AG04450 (cell line): Measurements from ENCODE around the gene PDZD4. TPM values are rescaled to one million over a fixed set of nuclear protein-coding genes. Genes with fewer than 3 reads are reported as not detected.

Experiments used
- CTCF ChIA-PET: fragments of 300-600, 350-600 bp; formaldehyde crosslinking; extraction: SDS; loops from one replicate; lab custom pipeline; 2022; ENCODE audit warnings: antibody characterized with exemption, inconsistent platforms; lab: Charles Lee
- POLR2A ChIA-PET: fragments of 350-600 bp; formaldehyde crosslinking; extraction: SDS; loops from one replicate; lab custom pipeline; 2021; ENCODE audit warnings: antibody characterized with exemption, inconsistent platforms; lab: Yijun Ruan, JAX
- DNase-seq: peaks from one replicate; pipeline ENCODE4 v3.0.0-alpha.2; 2011; ENCODE audit warnings: low read depth, low spot score
- H3K27ac ChIP-seq: one replicate; pipeline ENCODE4 v1.5.1; 2012; ENCODE audit warnings: low read depth, low read length, control low read depth
- H3K27me3 ChIP-seq: one replicate; pipeline ENCODE4 v1.6.0; 2012; ENCODE audit warnings: low read length; ENCODE audit not compliant: control insufficient read depth, insufficient read depth
- H3K4me3 ChIP-seq: 2 replicates; pipeline ENCODE4 v1.5.1; 2011; ENCODE audit warnings: mild to moderate bottlenecking, low read depth, low read length, control low read depth
- H3K9me3 ChIP-seq: 2 replicates; pipeline ENCODE4 v1.5.1; 2012; ENCODE audit warnings: low read length; ENCODE audit not compliant: control insufficient read depth, insufficient read depth
- CTCF ChIP-seq: IDR thresholded peaks from 2 replicates; pipeline ENCODE4 v1.5.1; 2011; ENCODE audit warnings: low read depth, low read length, control low read depth, inconsistent platforms
- polyA plus RNA-seq: library from polyadenylated mRNA; depleted of rRNA; stranded (reverse); fragments of >200 nt; gene quantifications from 2 replicates; pipeline ENCODE4 v1.2.3, GENCODE V29; 2011

Gene PDZD4
- polyA plus RNA-seq, 1 experiment = 0.04 TPM

DNA sequence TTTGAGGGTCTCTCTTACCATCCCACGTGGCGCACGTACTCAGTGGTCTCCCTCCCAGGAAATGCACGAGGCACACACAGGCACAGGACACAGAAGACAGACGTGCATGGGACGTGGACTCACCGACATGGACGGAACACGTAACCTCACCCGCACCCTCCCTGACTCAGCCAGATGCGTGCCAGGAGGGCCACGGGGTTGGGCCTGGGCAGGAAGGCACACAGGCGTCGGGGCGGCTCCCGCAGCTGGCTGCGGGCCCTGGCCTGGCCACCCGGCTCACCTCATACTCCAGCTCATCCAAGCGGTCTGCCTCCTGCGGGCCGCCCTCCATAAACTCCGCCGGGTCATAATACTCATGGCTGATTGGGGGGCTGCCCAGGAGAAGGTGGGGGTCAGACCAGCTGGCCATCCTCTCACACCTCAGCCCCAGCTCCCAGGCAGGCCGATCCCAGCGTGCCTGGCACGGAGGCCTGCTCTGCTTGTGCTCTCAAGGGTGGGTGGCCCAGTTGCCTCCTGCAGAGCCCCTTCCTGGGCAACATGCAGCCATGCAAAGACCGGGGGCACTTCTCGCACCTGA, 23.3 kb downstream of the PDZD4 start:
- no peak for TF ChIP-seq CTCF

GRCh38 chrX:153805436-153805835, 24.9 kb downstream of the PDZD4 start:
- Histone ChIP-seq H3K27me3 (peaks cover 2% of the 10 kb centered on the region), H3K4me3 (no peak overlapping the region), H3K27ac (no peak overlapping the region), H3K9me3 (no peaks in the 10 kb centered on the region)
- POLR2A ChIA-PET = no interaction called here
- TF ChIP-seq CTCF = no peak
- no peak for DNase-seq
- CTCF ChIA-PET = no interaction called here

More for the DNA sequence above, 23.3 kb downstream of the PDZD4 start:
- Histone ChIP-seq H3K4me3 (no peak overlapping the region), H3K27ac (no peak overlapping the region), H3K9me3 (no peaks in the 10 kb centered on the region), H3K27me3 (peaks cover 2% of the 10 kb centered on the region)
- no peak for DNase-seq
- ChIA-PET POLR2A (no interaction called here), CTCF (no interaction called here)

DNA sequence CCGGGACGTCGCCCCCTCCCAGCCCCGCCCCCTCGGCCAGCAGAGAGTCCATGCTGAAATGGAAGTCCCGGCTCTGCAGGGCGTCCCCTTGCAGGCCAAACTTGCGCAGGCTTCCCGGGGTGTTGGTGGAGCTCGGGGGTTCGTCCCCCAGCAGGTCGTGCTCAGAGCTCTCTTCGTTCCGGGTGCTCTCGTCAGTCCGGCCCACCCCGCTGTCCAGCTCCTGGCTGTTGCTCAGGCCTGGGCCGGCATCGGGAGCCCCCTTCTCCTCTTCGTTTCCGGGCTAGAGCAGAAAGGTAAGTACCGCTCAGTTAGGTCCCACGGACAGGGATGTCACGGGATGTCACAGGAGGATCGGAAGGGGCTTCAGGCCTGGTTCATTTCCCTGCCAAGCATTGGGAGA, 25.7 kb downstream of the PDZD4 start:
- Histone ChIP-seq H3K27me3 (peaks cover 2% of the 10 kb centered on the region), H3K4me3 (no peak overlapping the region), H3K9me3 (no peaks in the 10 kb centered on the region), H3K27ac (no peak overlapping the region)
- DNase-seq = no peak
- ChIA-PET POLR2A (no interaction called here), CTCF (no interaction called here)
- TF ChIP-seq CTCF = no peak

GRCh38 chrX:153804100-153804595, 26.2 kb downstream of the PDZD4 start:
- POLR2A ChIA-PET = no interaction called here

More at GRCh38 chrX:153804100-153804595, 26.2 kb downstream of the PDZD4 start:
- no peak for DNase-seq
- Histone ChIP-seq H3K27me3 (peaks cover 2% of the 10 kb centered on the region), H3K27ac (no peak overlapping the region), H3K4me3 (no peak overlapping the region), H3K9me3 (no peaks in the 10 kb centered on the region)
- CTCF ChIA-PET = no interaction called here
- no peak for TF ChIP-seq CTCF
